Adrenal gland (tissue), 5 donors: Measurements from ENCODE around the gene ZMAT3.

Experiments
- POLR2A ChIP-seq, 2 donors: fragments of 450-650 bp; IDR thresholded peaks; one replicate each; pipeline ENCODE4 v1.6.1; 2017; ENCODE audit warnings: antibody characterized with exemption in 2 of 2, mild to moderate bottlenecking in 2 of 2, moderate library complexity in 1 of 2
- TF ChIP-seq, protein P1 (sequence below), 6 experiments: fragments of 450-650 bp in 4 of 6; fragments of 200-600 bp in 2 of 6; sonication (generic) in 1 of 6; IDR thresholded peaks; 1 replicate in 5 of 6; 2 replicates in 1 of 6; pipeline versions ENCODE4 v1.5.1 to v1.8.0; 2016 to 2021; ENCODE audit warnings: antibody characterized with exemption in 6 of 6, mild to moderate bottlenecking in 2 of 6, moderate library complexity in 1 of 6
- donor health status: DM: no; HTN: no; CAD: no.

DNA sequence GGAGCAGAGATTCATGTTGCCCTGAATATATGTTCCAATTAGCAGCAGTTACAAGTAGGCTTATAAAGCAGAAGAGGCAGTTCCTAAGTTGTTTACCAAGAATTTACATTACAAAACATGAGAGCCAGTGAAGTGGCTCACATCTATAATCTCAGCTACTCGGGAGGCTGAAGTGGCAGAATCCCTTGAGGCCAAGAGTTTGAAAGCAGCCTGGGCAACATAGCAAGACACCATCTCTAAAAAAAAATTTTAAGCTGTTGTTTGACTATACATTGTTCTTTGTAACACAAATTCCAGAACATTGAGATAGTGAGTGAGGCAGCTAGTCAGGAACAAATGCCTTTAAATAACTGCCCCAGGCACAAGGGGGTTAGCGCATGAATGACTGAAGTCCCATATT is 10.3 kb upstream of the ZMAT3 start:
- TF ChIP-seq POLR2A (IDR thresholded peaks at IDR 0.05) = no peak
- TF ChIP-seq, protein P1, sequence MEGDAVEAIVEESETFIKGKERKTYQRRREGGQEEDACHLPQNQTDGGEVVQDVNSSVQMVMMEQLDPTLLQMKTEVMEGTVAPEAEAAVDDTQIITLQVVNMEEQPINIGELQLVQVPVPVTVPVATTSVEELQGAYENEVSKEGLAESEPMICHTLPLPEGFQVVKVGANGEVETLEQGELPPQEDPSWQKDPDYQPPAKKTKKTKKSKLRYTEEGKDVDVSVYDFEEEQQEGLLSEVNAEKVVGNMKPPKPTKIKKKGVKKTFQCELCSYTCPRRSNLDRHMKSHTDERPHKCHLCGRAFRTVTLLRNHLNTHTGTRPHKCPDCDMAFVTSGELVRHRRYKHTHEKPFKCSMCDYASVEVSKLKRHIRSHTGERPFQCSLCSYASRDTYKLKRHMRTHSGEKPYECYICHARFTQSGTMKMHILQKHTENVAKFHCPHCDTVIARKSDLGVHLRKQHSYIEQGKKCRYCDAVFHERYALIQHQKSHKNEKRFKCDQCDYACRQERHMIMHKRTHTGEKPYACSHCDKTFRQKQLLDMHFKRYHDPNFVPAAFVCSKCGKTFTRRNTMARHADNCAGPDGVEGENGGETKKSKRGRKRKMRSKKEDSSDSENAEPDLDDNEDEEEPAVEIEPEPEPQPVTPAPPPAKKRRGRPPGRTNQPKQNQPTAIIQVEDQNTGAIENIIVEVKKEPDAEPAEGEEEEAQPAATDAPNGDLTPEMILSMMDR (IDR thresholded peaks at IDR 0.05) = no peak
